GM18505 (cell line): ENCODE measurements around the gene WTAP.
"Not testable (repeated sequence)": the region's sequence is repeated elsewhere in the genome, so short reads cannot be mapped to it uniquely, and the experiment has no call there.

Experiments used
- ATAC-seq: cut with Tn5 transposase; IDR thresholded peaks from one replicate; pipeline ENCODE4 v1.9.1; 2021; ENCODE audit not compliant: unreplicated experiment
- POLR2A ChIP-seq: IDR thresholded peaks from 4 replicates; pipeline ENCODE4 v1.6.1; 2011; ENCODE audit warnings: borderline replicate concordance; ENCODE audit not compliant: insufficient read depth, insufficient read length; ENCODE audit errors: extremely low read depth

WTAP gene

GRCh38 chr6:159714404-159714803 is 12.9 kb upstream of the WTAP start:
- no peak for TF ChIP-seq POLR2A
- ATAC-seq, result no peak

GRCh38 chr6:159715166-159715565 is 12.1 kb upstream of the WTAP start:
- no peak for TF ChIP-seq POLR2A
- ATAC-seq, result no peak

DNA sequence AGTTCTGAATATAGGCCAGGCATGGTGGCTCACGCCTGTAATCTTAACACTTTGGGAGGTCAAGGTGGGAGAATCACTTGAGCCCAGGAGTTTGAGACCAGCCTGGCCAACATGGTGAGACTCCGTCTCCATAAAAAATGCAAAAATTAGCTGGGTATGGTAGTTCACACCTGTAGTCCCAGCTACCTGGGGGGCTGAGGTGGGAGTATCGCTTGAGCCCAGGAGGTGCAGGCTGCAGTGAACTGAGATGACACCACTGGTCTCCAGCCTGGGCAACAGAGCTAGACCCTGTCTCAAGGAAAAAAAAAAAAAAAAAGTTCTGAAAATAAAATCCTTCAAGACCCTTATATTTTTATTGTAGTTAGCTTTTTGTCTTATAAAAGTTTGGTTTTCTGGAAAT is 11.7 kb upstream of the WTAP start:
- no peak for ATAC-seq
- TF ChIP-seq POLR2A, result no peak

DNA sequence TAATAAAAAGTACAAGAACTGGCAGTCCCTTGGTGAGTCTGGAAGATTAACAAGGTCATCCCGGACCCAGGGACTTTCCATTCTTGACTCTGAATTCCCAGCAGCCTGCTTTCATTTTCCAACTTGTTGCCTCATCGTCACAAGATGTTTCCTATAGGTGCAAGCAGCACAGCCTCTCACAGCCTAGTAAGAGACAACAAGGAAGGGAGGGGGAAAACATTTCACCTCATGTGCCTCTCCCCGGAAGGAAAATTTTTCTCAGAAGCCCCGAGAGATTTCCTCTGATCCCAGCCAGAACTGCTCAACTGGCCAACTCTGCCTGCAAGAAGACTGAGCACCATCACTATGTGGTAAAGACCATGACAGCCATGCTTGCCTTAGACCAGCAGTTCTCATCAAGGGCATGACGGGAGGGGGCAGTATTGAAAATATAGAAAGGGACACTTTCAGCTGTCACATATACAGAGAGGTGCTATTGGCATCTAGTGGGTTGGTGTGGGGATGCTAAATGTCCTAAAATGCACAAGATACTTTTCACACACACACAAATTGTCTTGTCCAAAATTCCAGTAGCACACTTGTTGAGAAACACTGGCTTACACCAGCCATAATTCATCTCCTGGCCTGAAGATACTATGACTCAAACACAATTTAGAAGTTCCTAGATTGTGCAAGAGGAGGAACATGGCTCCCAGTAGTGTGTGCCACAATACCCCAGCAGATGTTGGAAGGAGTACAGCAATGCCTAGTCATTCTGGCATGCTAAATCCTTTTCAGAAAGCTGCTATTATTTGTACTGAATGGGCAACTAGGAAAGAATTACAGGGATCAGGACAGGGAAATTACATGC is 10.8 kb upstream of the WTAP start:
- no peak for TF ChIP-seq POLR2A
- ATAC-seq, result no peak

DNA sequence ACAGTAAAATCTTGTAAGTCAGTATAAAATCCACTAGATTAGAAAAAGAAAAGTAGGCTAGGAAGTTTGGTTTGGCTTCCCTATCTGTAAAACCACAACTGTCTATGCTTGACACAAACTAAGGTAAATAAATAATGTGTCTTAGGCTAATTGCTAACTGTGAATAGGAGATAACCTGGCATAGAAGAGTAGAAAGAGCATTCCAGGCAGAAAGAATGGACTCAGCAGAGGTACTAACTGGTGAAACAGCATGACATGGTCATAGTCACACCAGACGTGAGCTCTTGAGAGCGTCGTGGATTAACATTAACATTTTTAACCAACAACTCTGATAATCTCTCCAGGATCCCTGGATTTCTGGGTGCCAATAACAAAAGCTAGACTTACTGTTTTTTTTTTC is 8.7 kb upstream of the WTAP start:
- ATAC-seq, result no peak
- no peak for TF ChIP-seq POLR2A

DNA sequence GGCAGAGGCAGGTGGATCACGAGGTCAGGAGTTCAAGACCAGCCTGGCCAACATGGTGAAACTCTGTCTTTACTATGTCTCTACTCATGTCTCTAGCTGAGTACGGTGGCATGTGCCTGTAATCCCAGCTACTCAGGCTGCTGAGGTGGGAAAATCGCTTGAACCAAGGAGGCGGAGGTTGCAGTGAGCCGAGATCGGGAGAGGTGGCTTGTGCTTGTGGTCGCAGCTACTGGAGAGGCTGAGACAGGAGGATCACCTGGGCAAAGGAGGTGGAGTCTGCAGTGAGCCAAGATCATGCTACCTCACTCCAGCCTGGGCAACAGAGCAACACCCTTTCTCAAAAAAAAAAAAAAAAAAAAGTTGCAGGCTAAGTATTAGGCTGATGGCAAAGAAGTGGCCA is 8.0 kb upstream of the WTAP start:
- TF ChIP-seq POLR2A, result no peak
- ATAC-seq, result no peak

DNA sequence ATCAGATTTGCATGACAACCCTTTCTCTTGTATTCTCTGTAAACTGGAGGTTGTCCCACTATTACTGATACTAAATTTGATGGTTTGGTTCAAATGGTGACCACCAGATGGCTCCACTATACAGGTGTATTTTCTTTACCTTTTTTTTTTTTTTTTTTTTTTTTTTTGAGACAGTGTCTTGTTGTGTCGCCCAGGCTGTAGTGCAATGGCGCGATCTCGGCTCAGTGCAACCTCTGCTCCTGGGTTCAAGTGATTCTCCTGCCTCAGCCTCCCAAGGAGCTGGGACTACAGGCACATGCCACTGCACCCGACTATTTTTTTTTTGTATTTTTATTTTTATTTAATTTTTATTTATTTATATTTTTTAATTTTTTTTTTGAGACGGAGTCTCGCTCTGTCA is 6.6 kb upstream of the WTAP start:
- no peak for TF ChIP-seq POLR2A
- ATAC-seq, result no peak

GRCh38 chr6:159721981-159722380 is 5.3 kb upstream of the WTAP start:
- not testable (repeated sequence) for ATAC-seq

GRCh38 chr6:159722655-159723054 is 4.7 kb upstream of the WTAP start:
- ATAC-seq, result no peak
- no peak for TF ChIP-seq POLR2A

DNA sequence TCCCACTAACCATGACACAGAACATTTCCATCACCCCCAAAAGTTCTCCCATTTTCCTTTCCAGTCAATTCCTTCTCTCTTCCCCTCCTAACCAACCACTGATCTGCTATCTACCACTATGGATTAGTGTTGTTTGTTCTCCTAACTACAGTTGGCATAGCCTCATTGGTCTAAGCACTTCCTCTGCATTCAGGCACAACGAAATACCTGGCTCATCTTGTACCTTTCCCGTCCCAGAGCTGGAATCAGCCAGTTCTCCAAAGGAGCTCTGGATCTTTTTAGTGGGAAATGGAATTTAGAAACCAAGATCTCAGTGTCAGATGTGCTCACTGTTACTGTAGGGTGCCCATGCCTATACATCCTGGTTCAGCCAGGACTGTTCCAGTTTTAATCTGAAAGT is 4.0 kb upstream of the WTAP start:
- no peak for ATAC-seq
- no peak for TF ChIP-seq POLR2A

DNA sequence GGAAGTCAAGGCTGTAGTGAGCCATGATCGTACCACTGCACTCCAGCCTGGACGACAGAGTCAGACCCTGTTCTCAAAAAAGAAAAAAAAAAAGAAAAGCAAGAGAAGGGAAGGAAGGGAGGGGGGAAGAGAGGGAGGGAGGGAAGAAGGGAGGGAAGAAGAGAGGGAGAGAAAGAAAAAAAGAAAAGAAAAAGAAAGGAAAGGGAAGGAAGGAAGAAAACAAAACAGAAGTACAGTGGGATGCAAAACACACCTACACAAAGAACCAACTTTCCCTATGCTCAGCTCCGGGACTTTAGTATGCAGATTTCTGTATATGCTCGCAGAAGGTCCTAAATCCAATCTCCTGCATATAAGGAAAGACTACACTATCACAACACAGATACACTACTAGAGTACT is 2.5 kb upstream of the WTAP start:
- no peak for ATAC-seq
- TF ChIP-seq POLR2A, result no peak

GRCh38 chr6:159725208-159725607 is 2.1 kb upstream of the WTAP start:
- not testable (repeated sequence) for ATAC-seq

DNA sequence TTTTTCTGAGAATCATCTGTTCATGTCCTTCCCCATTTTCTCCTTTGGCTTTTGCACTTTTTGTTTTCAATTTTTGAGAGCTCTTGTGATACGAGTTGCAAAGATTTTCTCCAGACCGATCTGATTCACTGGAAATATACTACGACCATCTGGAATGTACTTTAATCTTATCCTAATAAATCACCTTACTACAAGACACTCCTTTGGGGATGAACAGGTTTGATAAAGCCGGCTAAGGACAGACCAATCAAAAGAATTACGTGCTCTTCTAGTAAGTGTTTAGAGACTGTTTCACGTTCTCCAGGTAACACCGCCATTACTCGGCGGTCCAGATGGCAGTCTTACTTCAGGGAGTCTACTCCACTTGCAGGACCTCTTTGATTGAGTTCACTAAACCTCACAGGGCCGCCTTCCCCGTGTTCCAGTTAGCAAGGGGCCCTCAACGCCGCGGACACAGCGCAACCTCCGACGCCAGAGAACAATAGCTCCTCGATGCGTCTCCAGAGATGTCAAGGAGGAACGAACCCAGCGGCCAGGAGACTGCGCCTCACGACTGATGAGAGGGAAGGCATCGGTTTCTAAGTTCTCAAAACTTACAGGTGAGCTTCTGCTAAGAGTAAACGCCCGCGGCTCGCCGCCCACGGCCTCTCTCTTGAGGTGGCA is 920 bp upstream of the WTAP start:
- no peak for TF ChIP-seq POLR2A
- ATAC-seq, result peak; percentile 22

GRCh38 chr6:159727717-159728445 is 575 bp downstream of the WTAP start:
- ATAC-seq, result peak; percentile 37
- no peak for TF ChIP-seq POLR2A
